ENCODE results near the gene NTRK1.

Gene NTRK1

GRCh38 chr1:156873659-156874058 lies 13.0 kb downstream of the NTRK1 start:
- H3K27ac Mint-ChIP-seq = no peak overlapping the region
- H3K4me1 Mint-ChIP-seq (ENCODE audit: low read depth) = no peaks in the 10 kb centered on the region
- H3K36me3 Mint-ChIP-seq (ENCODE audit: low read depth) = no peaks in the 10 kb centered on the region
- intact Hi-C loops (cut with micrococcal nuclease) = no loop called here
- H3K9me3 Mint-ChIP-seq = no peaks in the 10 kb centered on the region
- no peak overlapping the region for H3K4me3 Mint-ChIP-seq
- H3K27me3 Mint-ChIP-seq = peaks cover 50% of the 10 kb centered on the region

- Mint-ChIP-seq H3K36me3 (ENCODE audit: low read depth) (no peaks in the 10 kb centered on the region), H3K27me3 (peaks cover 50% of the 10 kb centered on the region), H3K4me1 (ENCODE audit: low read depth) (no peaks in the 10 kb centered on the region), H3K27ac (no peak overlapping the region), H3K9me3 (no peaks in the 10 kb centered on the region), H3K4me3 (no peak overlapping the region)
- intact Hi-C loops (cut with micrococcal nuclease) = no loop called here
These were observed 13.5 kb downstream of the NTRK1 start for GRCh38 chr1:156874142-156874541.

GRCh38 chr1:156874572-156875340 lies 14.1 kb downstream of the NTRK1 start:
- no peak overlapping the region for H3K27ac Mint-ChIP-seq
- no peaks in the 10 kb centered on the region for H3K4me1 Mint-ChIP-seq (ENCODE audit: low read depth)
- intact Hi-C loops (cut with micrococcal nuclease) = no loop called here
- H3K36me3 Mint-ChIP-seq (ENCODE audit: low read depth) = no peaks in the 10 kb centered on the region
- peaks cover 48% of the 10 kb centered on the region for H3K27me3 Mint-ChIP-seq
- no peak overlapping the region for H3K4me3 Mint-ChIP-seq
- no peaks in the 10 kb centered on the region for H3K9me3 Mint-ChIP-seq

- no peaks in the 10 kb centered on the region for H3K9me3 Mint-ChIP-seq
- no peaks in the 10 kb centered on the region for H3K36me3 Mint-ChIP-seq (ENCODE audit: low read depth)
- intact Hi-C loops (cut with micrococcal nuclease) = no loop called here
These were observed 14.6 kb downstream of the NTRK1 start for GRCh38 chr1:156875341-156875615.

GRCh38 chr1:156876281-156876680 lies 15.6 kb downstream of the NTRK1 start:
- H3K4me1 Mint-ChIP-seq (ENCODE audit: low read depth) = no peaks in the 10 kb centered on the region
- H3K27ac Mint-ChIP-seq = no peak overlapping the region
- no peak overlapping the region for H3K4me3 Mint-ChIP-seq
- no peaks in the 10 kb centered on the region for H3K36me3 Mint-ChIP-seq (ENCODE audit: low read depth)
- H3K27me3 Mint-ChIP-seq = peaks cover 54% of the 10 kb centered on the region
- H3K9me3 Mint-ChIP-seq = no peaks in the 10 kb centered on the region
- intact Hi-C loops (cut with micrococcal nuclease) = no loop called here

More at GRCh38 chr1:156875341-156875615, 14.6 kb downstream of the NTRK1 start:
- no peak overlapping the region for H3K4me3 Mint-ChIP-seq
- no peak overlapping the region for H3K27ac Mint-ChIP-seq
- H3K4me1 Mint-ChIP-seq (ENCODE audit: low read depth) = no peaks in the 10 kb centered on the region
- H3K27me3 Mint-ChIP-seq = peaks cover 50% of the 10 kb centered on the region

GRCh38 chr1:156877433-156878170 lies 16.9 kb downstream of the NTRK1 start:
- H3K9me3 Mint-ChIP-seq = no peaks in the 10 kb centered on the region
- no peaks in the 10 kb centered on the region for H3K36me3 Mint-ChIP-seq (ENCODE audit: low read depth)
- H3K4me1 Mint-ChIP-seq (ENCODE audit: low read depth) = no peaks in the 10 kb centered on the region
- H3K4me3 Mint-ChIP-seq = no peak overlapping the region
- H3K27me3 Mint-ChIP-seq = peaks cover 52% of the 10 kb centered on the region
- no peak overlapping the region for H3K27ac Mint-ChIP-seq
- intact Hi-C loops (cut with micrococcal nuclease) = no loop called here

GRCh38 chr1:156879876-156880275 lies 19.2 kb downstream of the NTRK1 start:
- H3K27me3 Mint-ChIP-seq = peaks cover 52% of the 10 kb centered on the region

GRCh38 chr1:156880473-156880872 lies 19.8 kb downstream of the NTRK1 start:
- Mint-ChIP-seq H3K4me1 (ENCODE audit: low read depth) (no peaks in the 10 kb centered on the region), H3K9me3 (no peaks in the 10 kb centered on the region), H3K27ac (no peak overlapping the region), H3K4me3 (no peak overlapping the region), H3K36me3 (ENCODE audit: low read depth) (no peaks in the 10 kb centered on the region), H3K27me3 (peaks cover 51% of the 10 kb centered on the region)
- intact Hi-C loops (cut with micrococcal nuclease) = no loop called here

More at GRCh38 chr1:156879876-156880275, 19.2 kb downstream of the NTRK1 start:
- Mint-ChIP-seq H3K4me3 (no peak overlapping the region), H3K36me3 (ENCODE audit: low read depth) (no peaks in the 10 kb centered on the region), H3K9me3 (no peaks in the 10 kb centered on the region), H3K4me1 (ENCODE audit: low read depth) (no peaks in the 10 kb centered on the region), H3K27ac (no peak overlapping the region)
- intact Hi-C loops (cut with micrococcal nuclease) = no loop called here

GRCh38 chr1:156881101-156881500 lies 20.4 kb downstream of the NTRK1 start:
- intact Hi-C loops (cut with micrococcal nuclease) = no loop called here
- Mint-ChIP-seq H3K9me3 (no peaks in the 10 kb centered on the region), H3K27ac (no peak overlapping the region)

GRCh38 chr1:156881663-156882062 lies 21.0 kb downstream of the NTRK1 start:
- no peak overlapping the region for H3K4me3 Mint-ChIP-seq
- intact Hi-C loops (cut with micrococcal nuclease) = no loop called here
- peaks cover 57% of the 10 kb centered on the region for H3K27me3 Mint-ChIP-seq
- H3K4me1 Mint-ChIP-seq (ENCODE audit: low read depth) = no peaks in the 10 kb centered on the region
- no peak overlapping the region for H3K27ac Mint-ChIP-seq
- H3K36me3 Mint-ChIP-seq (ENCODE audit: low read depth) = no peaks in the 10 kb centered on the region
- H3K9me3 Mint-ChIP-seq = no peaks in the 10 kb centered on the region

More at GRCh38 chr1:156881101-156881500, 20.4 kb downstream of the NTRK1 start:
- Mint-ChIP-seq H3K36me3 (ENCODE audit: low read depth) (no peaks in the 10 kb centered on the region), H3K4me3 (no peak overlapping the region), H3K4me1 (ENCODE audit: low read depth) (no peaks in the 10 kb centered on the region), H3K27me3 (peaks cover 56% of the 10 kb centered on the region)

GRCh38 chr1:156882543-156882942 lies 21.9 kb downstream of the NTRK1 start:
- H3K36me3 Mint-ChIP-seq (ENCODE audit: low read depth) = no peaks in the 10 kb centered on the region
- H3K9me3 Mint-ChIP-seq = no peaks in the 10 kb centered on the region
- no peak overlapping the region for H3K4me3 Mint-ChIP-seq
- no peaks in the 10 kb centered on the region for H3K4me1 Mint-ChIP-seq (ENCODE audit: low read depth)
- H3K27ac Mint-ChIP-seq = no peak overlapping the region
- intact Hi-C loops (cut with micrococcal nuclease) = no loop called here
- peaks cover 62% of the 10 kb centered on the region for H3K27me3 Mint-ChIP-seq

GRCh38 chr1:156883919-156884318 lies 23.3 kb downstream of the NTRK1 start:
- H3K27ac Mint-ChIP-seq = no peak overlapping the region
- H3K27me3 Mint-ChIP-seq = peaks cover 64% of the 10 kb centered on the region
- H3K4me3 Mint-ChIP-seq = no peak overlapping the region
- no peaks in the 10 kb centered on the region for H3K36me3 Mint-ChIP-seq (ENCODE audit: low read depth)
- H3K4me1 Mint-ChIP-seq (ENCODE audit: low read depth) = no peaks in the 10 kb centered on the region
- intact Hi-C loops (cut with micrococcal nuclease) = no loop called here
- H3K9me3 Mint-ChIP-seq = no peaks in the 10 kb centered on the region

- H3K9me3 Mint-ChIP-seq = no peaks in the 10 kb centered on the region
- no peak overlapping the region for H3K27ac Mint-ChIP-seq
- H3K4me3 Mint-ChIP-seq = no peak overlapping the region
- H3K27me3 Mint-ChIP-seq = peaks cover 63% of the 10 kb centered on the region
- intact Hi-C loops (cut with micrococcal nuclease) = no loop called here
- no peaks in the 10 kb centered on the region for H3K36me3 Mint-ChIP-seq (ENCODE audit: low read depth)
- no peaks in the 10 kb centered on the region for H3K4me1 Mint-ChIP-seq (ENCODE audit: low read depth)
These were observed 24.0 kb downstream of the NTRK1 start for GRCh38 chr1:156884560-156885184.

- Mint-ChIP-seq H3K36me3 (ENCODE audit: low read depth) (no peaks in the 10 kb centered on the region), H3K4me3 (no peak overlapping the region), H3K27me3 (peaks cover 61% of the 10 kb centered on the region), H3K9me3 (no peaks in the 10 kb centered on the region), H3K27ac (no peak overlapping the region), H3K4me1 (ENCODE audit: low read depth) (peaks cover 4% of the 10 kb centered on the region)
- intact Hi-C loops (cut with micrococcal nuclease) = no loop called here
These were observed 24.6 kb downstream of the NTRK1 start for GRCh38 chr1:156885314-156885713.

Measured in dendritic cell treated with granulocyte-macrophage colony-stimulating factor and Interleukin-4, amounts not matched to agents 40 ng/mL and 50 ng/mL, for 4 days (primary cell).